ENCODE results near the gene ZNF526.

The ZNF526 gene

DNA sequence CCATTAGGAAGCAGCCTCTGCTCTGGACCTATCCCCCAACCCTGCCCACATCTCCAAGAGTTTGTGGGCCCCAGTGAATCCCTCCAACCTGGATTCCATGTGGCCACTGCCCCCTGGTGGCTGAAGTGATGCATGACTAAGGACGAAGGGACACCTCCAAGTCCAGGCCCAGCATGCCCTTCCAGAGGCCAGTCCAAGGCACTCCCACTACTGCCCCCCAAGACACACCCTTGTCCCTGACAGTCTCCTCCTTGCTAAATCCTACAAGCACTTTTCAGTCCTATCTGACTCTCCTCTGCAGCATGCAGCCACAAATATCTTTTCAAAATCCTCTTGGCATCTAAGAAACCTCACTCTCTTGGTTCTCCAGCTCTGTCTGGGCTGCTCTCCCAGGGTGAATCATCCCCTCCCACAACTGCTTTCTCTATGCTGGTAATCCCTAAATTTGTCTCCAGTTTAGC, 35.7 kb upstream of the ZNF526 start:
- DNase-seq: peak; percentile 76 to 85
- TF ChIP-seq GATA1 (IDR thresholded peaks at IDR 0.05; ENCODE audit: low read depth, low read length) (no peak), POLR2A (IDR thresholded peaks at IDR 0.05; ENCODE audit: low read length) (no peak)

DNA sequence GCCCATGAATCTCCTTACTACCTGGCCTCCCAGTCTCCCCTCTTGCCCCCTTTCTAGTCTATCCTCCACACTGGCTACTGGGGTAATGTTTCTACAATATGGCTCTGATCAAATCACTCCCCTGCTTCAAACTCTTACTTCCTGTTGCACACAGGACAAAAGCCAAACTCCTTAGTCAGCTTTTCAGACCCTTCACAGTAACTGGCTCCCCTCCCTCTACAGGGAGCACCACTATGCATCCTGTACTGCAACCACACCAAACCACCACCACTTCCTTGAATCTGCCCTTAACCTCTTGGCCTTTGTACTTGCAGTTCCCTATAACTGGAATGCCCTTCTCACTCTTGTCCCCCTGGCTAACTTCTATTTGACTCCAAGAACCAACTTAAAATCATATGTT, 34.8 kb upstream of the ZNF526 start:
- no peak for DNase-seq
- TF ChIP-seq POLR2A (IDR thresholded peaks at IDR 0.05; ENCODE audit: low read length): no peak
- no peak for TF ChIP-seq GATA1 (IDR thresholded peaks at IDR 0.05; ENCODE audit: low read depth, low read length)

- no peak for DNase-seq
- TF ChIP-seq POLR2A (IDR thresholded peaks at IDR 0.05; ENCODE audit: low read length): no peak
- no peak for TF ChIP-seq GATA1 (IDR thresholded peaks at IDR 0.05; ENCODE audit: low read depth, low read length)
Observed at GRCh38 chr19:42188665-42189064, 31.4 kb upstream of the ZNF526 start.

GRCh38 chr19:42189133-42189532, 31.0 kb upstream of the ZNF526 start:
- TF ChIP-seq GATA1 (IDR thresholded peaks at IDR 0.05; ENCODE audit: low read depth, low read length) (no peak), POLR2A (IDR thresholded peaks at IDR 0.05; ENCODE audit: low read length) (no peak)

GRCh38 chr19:42191330-42191729, 28.8 kb upstream of the ZNF526 start:
- DNase-seq: no peak
- TF ChIP-seq POLR2A (IDR thresholded peaks at IDR 0.05; ENCODE audit: low read length) (no peak), GATA1 (IDR thresholded peaks at IDR 0.05; ENCODE audit: low read depth, low read length) (no peak)

More at GRCh38 chr19:42189133-42189532, 31.0 kb upstream of the ZNF526 start:
- DNase-seq: no peak

GRCh38 chr19:42191855-42192254, 28.3 kb upstream of the ZNF526 start:
- peak; percentile 13 to 69 for DNase-seq
- TF ChIP-seq POLR2A (IDR thresholded peaks at IDR 0.05; ENCODE audit: low read length): no peak
- TF ChIP-seq GATA1 (IDR thresholded peaks at IDR 0.05; ENCODE audit: low read depth, low read length): no peak

DNA sequence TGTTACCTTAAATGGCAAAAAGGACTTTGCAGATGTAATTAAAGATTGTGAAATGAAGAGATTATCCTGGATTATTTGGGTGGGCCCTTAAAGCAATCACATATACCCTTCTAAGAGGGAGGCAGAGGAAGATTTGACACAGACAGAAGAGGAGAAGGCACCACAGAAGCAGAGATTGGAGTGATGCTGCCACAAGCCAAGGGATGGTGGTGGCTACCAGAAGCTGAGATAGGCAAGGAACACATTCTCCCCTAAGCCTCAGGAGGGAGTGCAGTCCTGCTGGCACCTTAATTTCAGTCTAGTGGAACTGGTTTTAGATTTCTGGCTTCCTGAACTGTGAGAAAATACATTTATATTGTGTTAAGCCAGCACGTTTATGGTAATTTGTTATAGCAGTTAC, 26.8 kb upstream of the ZNF526 start:
- no peak for DNase-seq

DNA sequence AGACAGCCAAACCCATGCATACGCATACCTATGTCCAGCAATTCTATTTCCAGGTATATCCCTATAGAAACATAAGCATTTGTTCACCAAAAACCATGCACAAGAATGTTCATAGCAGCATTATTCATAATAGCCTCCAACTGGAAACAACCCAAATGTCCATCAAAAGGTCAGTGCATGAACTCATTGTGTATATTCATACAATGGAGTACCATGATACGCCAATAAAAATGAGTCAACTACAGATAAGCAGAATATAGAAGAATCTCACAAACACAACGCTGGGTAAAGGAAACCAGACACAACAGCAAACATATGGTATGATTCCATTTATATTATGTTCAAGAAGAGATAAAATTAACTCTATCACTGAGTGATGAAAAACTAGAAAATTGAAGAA, 26.4 kb upstream of the ZNF526 start:
- no peak for DNase-seq
- TF ChIP-seq GATA1 (IDR thresholded peaks at IDR 0.05; ENCODE audit: low read depth, low read length) (no peak), POLR2A (IDR thresholded peaks at IDR 0.05; ENCODE audit: low read length) (no peak)

More for the DNA sequence above, 26.8 kb upstream of the ZNF526 start:
- TF ChIP-seq GATA1 (IDR thresholded peaks at IDR 0.05; ENCODE audit: low read depth, low read length) (no peak), POLR2A (IDR thresholded peaks at IDR 0.05; ENCODE audit: low read length) (no peak)

- TF ChIP-seq GATA1 (IDR thresholded peaks at IDR 0.05; ENCODE audit: low read depth, low read length): no peak
- TF ChIP-seq POLR2A (IDR thresholded peaks at IDR 0.05; ENCODE audit: low read length): no peak
- no peak for DNase-seq
Observed at GRCh38 chr19:42196011-42197001, 23.8 kb upstream of the ZNF526 start.

GRCh38 chr19:42197375-42197817, 22.7 kb upstream of the ZNF526 start:
- TF ChIP-seq POLR2A (IDR thresholded peaks at IDR 0.05; ENCODE audit: low read length): no peak
- TF ChIP-seq GATA1 (IDR thresholded peaks at IDR 0.05; ENCODE audit: low read depth, low read length): no peak
- DNase-seq: no peak

DNA sequence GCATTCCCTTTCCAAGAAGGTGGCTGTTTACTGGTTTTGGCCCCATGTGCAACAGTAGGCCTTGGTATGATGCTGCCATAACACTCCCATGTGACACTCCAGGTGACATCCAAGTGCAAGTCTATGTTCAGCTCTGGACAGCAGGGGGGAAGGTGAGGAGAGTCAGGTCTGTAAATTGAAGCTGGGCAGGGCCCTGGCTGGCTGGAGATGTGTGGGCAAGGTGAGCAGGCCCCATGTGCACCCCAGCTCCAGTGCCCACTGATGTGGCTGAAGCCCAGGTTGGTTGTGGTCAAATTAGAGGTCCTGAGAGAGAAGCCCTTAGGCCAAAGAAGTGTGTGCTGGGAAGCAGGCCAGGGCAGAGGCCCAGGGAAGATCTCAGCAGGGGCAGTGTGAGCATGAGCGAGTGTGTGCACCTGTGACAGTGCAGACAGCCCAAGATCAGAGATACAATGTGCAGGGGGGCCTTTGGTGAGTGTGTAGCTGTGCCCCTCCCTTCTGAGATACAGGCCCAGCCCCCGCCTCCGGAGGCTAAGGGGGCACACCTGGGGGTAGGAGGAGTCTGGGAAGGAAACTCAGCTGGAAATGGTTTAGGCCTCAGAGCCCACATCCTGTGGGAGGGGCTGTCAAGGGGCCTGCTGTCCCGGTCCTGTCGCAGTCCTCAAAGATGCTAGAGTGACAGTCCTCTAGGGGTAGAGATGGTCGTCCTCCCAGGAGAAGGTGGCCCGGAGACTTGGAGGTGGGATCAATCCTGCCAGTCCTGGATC, 21.3 kb upstream of the ZNF526 start:
- no peak for TF ChIP-seq GATA1 (IDR thresholded peaks at IDR 0.05; ENCODE audit: low read depth, low read length)
- TF ChIP-seq POLR2A (IDR thresholded peaks at IDR 0.05; ENCODE audit: low read length): no peak
- no peak for DNase-seq

DNA sequence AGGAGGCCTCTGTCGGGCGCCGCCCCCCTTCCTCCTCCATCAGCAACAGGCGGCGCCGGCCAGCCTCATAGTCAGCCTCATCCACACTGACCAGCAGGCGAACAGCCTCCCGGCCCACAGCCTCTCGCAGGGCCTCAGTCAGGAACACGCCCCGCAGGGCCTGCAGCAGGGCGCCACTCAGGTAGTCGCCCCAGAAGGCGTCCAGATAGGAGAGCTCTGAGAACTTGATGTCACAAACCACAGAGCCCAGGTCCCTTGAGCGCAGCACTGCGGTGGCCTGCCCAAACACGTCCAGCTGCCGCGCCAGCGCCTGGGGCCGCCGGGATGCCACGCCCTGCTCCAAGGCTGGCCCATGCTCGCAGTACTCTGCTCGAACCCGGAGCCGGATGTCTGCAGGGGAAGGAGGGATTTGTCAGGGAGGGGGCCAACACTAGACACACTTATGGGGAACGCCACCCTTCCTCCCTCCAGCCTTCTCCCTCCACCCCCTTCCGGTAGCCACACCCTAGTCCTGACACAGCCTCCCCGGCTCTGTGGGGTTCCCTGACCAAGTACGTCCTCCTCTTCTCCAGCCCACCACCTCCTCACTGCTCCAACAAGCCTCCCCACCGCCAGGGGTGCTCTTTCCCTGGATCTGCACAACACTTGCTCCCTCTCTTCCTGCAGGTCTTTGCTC, 20.5 kb upstream of the ZNF526 start:
- peak; percentile 85 to 87 for DNase-seq

GRCh38 chr19:42200116-42200715, 19.9 kb upstream of the ZNF526 start:
- TF ChIP-seq POLR2A (IDR thresholded peaks at IDR 0.05; ENCODE audit: low read length) (no peak), GATA1 (IDR thresholded peaks at IDR 0.05; ENCODE audit: low read depth, low read length) (no peak)
- DNase-seq: peak in 1 of 2 experiments; percentile 52

More for the DNA sequence above, 20.5 kb upstream of the ZNF526 start:
- TF ChIP-seq GATA1 (IDR thresholded peaks at IDR 0.05; ENCODE audit: low read depth, low read length) (no peak), POLR2A (IDR thresholded peaks at IDR 0.05; ENCODE audit: low read length) (no peak)

Measured in erythroblast (primary cell).